GM21786 (cell line): ENCODE results near the gene SBF2.
"Not testable (repeated sequence)": the region's sequence is repeated elsewhere in the genome, so short reads cannot be mapped to it uniquely, and the experiment has no call there.

Experiments
- ATAC-seq: cut with Tn5 transposase; IDR thresholded peaks from one replicate; pipeline ENCODE4 v1.9.1; 2021; ENCODE audit not compliant: unreplicated experiment

Gene SBF2

GRCh38 chr11:10268746-10269488 lies 25.1 kb downstream of the SBF2 start:
- ATAC-seq = no peak

- ATAC-seq = no peak
Observed at GRCh38 chr11:10267821-10268220, 26.2 kb downstream of the SBF2 start.

GRCh38 chr11:10265936-10266335 lies 28.1 kb downstream of the SBF2 start:
- ATAC-seq = no peak

- not testable (repeated sequence) for ATAC-seq
Observed at GRCh38 chr11:10264716-10265115, 29.3 kb downstream of the SBF2 start.

GRCh38 chr11:10263929-10264328 lies 30.1 kb downstream of the SBF2 start:
- no peak for ATAC-seq

- ATAC-seq = no peak
Observed at GRCh38 chr11:10261821-10262220, 32.2 kb downstream of the SBF2 start.

GRCh38 chr11:10257478-10257877 lies 36.5 kb downstream of the SBF2 start:
- no peak for ATAC-seq

- no peak for ATAC-seq
Observed at GRCh38 chr11:10255388-10256125, 38.5 kb downstream of the SBF2 start.

GRCh38 chr11:10249448-10250131 lies 44.4 kb downstream of the SBF2 start:
- ATAC-seq = not testable (repeated sequence)

GRCh38 chr11:10247011-10247410 lies 47.0 kb downstream of the SBF2 start:
- no peak for ATAC-seq

- ATAC-seq = no peak
Observed at GRCh38 chr11:10243896-10244575, 50.0 kb downstream of the SBF2 start.

GRCh38 chr11:10236840-10237239 lies 57.2 kb downstream of the SBF2 start:
- ATAC-seq = no peak

- no peak for ATAC-seq
Observed at GRCh38 chr11:10233581-10233980, 60.4 kb downstream of the SBF2 start.

GRCh38 chr11:10232756-10233155 lies 61.3 kb downstream of the SBF2 start:
- no peak for ATAC-seq

GRCh38 chr11:10231803-10232202 lies 62.2 kb downstream of the SBF2 start:
- ATAC-seq = not testable (repeated sequence)

- ATAC-seq = no peak
Observed at GRCh38 chr11:10225553-10225952, 68.5 kb downstream of the SBF2 start.

- ATAC-seq = no peak
Observed at GRCh38 chr11:10222399-10222798, 71.6 kb downstream of the SBF2 start.

GRCh38 chr11:10221342-10221741 lies 72.7 kb downstream of the SBF2 start:
- ATAC-seq = no peak

GRCh38 chr11:10211470-10211869 lies 82.5 kb downstream of the SBF2 start:
- no peak for ATAC-seq

GRCh38 chr11:10209326-10209725 lies 84.7 kb downstream of the SBF2 start:
- ATAC-seq = no peak

GRCh38 chr11:10208131-10208575 lies 85.9 kb downstream of the SBF2 start:
- no peak for ATAC-seq
